ENCODE data around the gene FLT3.

- TF ChIP-seq HDAC2 (IDR thresholded peaks at IDR 0.05): no peak
- TF ChIP-seq SIX5 (IDR thresholded peaks at IDR 0.05; ENCODE audit: low read depth, low read length, severe bottlenecking): no peak
These were observed 11.3 kb downstream of the FLT3 start for GRCh38 chr13:28089065-28089464.
